Stimulated activated CD4-positive, alpha-beta T cell treated with anti-CD3 and anti-CD28 coated beads, Interleukin-2, amount 100 ng/mL, for 48 hours (primary cell): Measurements from ENCODE around the gene DRD2.

Experiments used
- DNase-seq, 2 donors: peaks; one replicate each; pipeline ENCODE4 v3.0.0-alpha.2; 2020

DRD2 gene

DNA sequence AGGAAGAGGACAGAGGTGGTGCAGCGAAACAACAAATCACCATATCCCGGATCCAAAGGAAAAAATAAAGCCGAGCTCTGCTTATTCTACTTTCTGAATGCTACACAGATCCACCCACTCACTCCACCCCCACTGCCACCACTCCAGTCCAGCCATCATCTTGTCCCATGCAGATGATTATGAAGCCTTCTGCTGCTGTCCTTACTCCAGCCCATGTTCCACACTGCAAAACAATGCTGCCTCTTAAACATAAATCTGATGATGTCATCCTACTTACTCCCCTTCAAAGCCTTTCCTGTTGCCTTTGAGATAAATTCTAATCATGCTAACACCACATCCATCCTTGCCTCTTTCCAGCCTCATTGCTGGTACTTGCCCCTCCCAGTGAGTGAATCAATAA, 6.5 kb upstream of the DRD2 start:
- no peak for DNase-seq

- DNase-seq = no peak
These were observed 6.0 kb upstream of the DRD2 start for GRCh38 chr11:113481226-113481625.

GRCh38 chr11:113477321-113477720, 2.1 kb upstream of the DRD2 start:
- DNase-seq = no peak

DNA sequence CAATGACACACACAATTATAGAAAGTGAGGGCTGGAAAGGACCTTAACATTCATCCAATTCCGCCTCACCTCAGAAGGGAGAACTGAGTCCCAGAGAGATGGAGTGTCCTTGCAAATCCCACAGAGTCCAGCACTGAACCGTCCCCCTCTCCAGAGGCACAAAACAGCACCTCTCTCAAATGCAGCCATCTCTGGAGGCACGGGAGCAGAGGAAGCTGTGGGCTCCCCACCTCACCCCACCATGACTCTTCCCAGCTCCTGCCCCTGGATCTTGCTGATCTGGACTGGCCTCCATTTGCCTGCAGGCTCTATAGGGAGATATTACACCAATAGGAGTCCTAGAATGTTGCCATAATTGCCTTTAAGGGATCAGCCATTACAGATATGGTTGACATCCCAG, 1.4 kb upstream of the DRD2 start:
- no peak for DNase-seq

GRCh38 chr11:113474362-113475159, 637 bp downstream of the DRD2 start:
- peak; percentile 48 to 51 for DNase-seq

GRCh38 chr11:113473983-113474361, 1.2 kb downstream of the DRD2 start:
- no peak for DNase-seq

- DNase-seq = no peak
These were observed 2.7 kb downstream of the DRD2 start for GRCh38 chr11:113472471-113472870.

GRCh38 chr11:113470233-113470632, 5.0 kb downstream of the DRD2 start:
- no peak for DNase-seq

DNA sequence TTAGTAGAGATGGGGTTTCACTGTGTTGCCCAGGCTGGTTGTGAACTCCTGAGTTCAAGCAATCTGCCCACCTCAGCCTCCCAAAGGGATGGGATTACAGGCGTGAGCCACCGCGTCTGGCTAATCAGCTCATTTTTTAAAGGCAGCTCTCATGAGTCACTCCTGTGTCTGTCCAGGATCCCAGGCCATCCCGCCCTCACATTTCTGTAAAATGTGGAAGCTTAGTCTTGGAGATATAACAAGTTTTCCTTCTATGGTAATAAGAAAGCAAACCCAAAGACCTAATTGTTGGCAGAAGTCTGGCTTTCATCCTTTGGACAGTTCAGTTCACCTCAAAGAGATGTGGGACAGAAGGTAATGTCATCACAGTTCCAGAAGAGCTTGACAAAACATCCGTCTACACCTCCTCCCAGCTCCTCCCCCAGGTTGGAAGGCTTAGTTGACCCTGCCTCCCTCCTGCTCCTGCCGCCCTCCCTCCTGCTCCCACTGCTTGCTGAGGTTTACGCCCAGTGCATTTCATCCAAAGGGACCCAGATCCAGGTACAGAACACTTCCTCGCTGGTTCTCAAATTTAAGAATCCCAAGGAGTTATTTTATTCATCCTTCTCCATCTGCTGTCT, 6.4 kb downstream of the DRD2 start:
- no peak for DNase-seq

DNA sequence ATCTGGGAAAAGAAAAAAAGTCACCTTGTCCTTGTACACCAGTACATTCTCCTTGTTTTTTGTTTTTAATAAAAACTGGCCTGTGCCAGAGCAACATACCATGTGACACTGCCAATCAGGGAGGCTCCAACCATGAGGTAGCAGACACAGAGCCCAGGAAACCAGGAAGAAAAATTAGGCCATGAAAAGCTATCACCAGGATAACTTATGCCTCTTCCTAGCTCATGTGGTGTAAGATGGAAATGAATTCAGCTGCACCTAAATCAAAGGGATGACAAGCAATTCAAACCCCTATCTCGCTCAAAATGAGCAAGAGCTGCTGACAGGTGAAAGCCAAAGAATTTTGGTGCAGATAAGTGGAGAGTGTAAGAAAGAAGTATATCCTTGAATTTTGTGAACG, 7.7 kb downstream of the DRD2 start:
- DNase-seq = no peak

DNA sequence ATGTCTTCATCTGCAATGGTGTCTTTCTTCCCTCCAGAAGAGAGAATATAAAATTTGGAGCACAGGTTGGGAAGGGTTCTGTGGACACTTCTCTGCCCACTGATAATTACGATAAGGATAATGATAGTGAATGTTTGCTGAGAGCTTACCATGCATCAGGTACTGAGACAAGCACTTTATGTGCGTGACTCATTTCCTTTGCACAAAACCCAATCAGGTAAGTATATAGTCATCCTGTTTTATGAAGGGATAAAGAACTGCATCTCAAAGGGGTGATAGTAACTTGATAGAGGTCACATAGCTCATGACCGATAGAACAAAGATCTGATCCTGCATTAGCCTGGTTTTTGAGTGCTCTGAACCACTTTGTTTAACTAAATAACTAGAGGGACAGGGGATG, 9.4 kb downstream of the DRD2 start:
- no peak for DNase-seq

DNA sequence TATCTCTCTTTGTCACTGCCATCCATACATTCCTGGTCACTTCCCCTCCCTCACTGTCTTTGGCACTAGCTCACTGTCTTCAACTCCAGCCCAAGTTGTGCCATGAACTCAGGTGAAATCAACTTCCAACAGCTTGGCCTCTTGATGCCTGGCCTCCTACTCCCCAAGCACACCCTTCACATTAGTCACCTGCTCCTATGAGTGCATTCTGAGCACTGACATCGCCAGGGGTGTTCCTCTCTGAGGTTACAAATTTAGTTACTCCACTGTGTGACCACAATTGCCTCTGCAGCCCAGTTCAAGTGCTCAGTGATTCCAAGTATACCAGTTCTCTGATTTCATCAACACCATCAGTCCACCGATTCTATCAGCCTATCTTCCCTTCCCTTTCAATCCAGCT, 10.8 kb downstream of the DRD2 start:
- DNase-seq = no peak

DNA sequence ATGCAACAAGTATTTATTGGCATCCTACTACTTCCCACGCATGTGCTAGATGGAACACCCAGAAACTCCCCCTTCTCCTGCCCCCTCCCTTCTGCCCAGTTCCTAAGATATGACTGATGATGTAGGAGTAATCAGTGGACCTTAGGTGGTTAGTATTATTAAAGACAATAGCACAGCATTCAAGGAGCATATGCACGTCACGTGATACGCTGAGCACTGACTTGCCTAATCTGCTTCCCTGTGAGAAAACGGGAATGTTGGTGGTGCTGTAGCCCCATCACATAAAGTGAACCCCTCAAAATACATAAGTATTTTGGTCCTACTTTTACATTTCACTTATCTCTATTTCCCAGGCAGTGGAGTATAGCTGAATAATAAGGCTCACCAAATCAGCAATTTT, 12.4 kb downstream of the DRD2 start:
- DNase-seq = no peak

DNA sequence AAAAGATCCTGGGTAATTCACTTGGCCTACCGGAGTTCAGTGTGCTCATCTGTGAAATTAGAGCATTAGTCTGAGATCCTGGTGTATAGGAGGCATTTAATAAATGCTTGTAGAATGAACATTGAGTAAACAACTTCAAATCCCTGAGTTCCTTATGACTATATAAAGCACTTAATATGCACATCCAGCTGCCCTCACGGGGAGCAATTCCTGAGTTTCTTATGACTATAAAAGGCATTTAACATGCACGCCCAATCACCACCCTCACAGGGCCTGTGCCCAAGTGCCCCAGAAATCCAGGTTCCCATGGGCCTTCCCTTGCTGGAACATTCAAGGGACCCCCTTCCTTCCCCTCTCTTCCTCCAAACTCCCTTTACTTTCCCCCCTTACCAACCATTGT, 13.6 kb downstream of the DRD2 start:
- DNase-seq = no peak

DNA sequence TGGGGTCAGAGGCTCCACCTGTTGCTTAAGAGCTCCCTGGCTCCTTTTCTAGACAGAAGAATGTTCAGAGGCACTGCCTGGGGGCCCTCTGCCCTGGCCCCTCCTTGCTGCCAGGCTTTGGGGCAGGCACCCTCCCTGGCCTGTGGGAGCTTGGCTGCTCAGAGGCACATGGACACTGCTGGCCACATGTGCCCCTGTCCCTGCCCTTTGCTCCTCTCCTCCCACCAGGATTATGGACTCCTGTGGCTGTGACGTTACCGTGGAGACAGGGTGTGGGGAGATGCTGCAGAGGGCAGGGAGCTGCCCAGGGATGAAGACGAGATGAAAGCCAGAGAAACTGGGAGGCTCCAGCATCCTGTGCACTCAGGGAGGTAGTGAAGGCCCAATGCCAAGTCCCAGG, 14.7 kb downstream of the DRD2 start:
- DNase-seq = no peak

- DNase-seq = no peak
These were observed 17.0 kb downstream of the DRD2 start for GRCh38 chr11:113458189-113458588.

- DNase-seq = no peak
These were observed 17.4 kb downstream of the DRD2 start for GRCh38 chr11:113457784-113458183.

DNA sequence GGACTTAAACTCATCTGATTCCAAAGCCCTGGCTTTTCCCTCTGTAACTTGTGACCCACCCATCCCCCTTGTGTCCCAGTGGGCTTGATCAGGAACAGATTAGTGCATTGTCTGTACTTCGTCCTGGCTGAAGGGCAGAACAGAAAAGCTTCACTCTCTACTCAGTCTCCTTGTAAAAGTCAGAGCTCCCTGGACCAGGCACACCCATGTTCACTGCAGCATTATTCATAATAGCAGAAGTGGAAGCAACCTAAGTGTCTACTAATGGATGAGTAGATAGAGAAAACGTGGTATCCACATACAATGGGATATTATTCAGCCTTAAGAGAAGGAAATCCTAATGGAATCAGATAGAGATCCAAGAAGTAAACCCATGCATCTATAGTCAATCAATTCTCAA, 20.7 kb downstream of the DRD2 start:
- DNase-seq = no peak

DNA sequence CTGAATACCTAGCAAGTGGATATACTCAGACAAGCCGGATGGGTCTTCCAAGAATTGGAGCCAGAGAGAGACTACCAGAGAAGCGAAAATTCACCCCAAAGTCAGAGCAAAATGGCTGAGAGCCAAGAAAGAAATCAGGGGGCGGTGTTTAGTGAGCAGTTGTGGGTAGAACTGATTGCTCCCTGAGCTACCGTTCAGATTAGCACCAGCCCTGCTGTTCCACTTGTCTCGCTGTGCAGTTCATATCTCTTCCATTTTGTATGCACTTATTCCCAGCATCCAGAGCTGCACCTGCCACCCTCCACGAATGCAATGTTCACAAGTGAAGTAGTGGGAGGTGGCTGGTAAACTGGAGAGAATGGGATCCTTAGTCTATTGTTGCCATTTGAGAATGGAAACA, 25.5 kb downstream of the DRD2 start:
- no peak for DNase-seq

DNA sequence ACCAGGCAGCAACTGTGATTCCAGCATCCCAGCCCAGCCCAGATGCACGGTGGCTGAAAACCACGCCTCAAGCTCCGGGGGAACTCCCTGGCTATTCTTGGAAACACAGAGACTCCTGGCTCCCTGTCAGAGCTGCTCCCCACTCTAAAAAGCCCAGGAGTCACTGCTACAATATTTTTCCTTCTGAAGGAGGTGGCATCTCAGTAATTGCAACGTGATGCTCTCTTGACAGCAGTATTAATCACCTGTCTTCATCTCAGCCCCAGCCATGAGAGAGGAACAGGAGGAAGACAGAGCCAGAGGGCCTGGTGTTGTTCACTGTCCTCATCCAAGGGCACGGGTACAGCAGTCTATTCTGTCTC, 26.9 kb downstream of the DRD2 start:
- no peak for DNase-seq

DNA sequence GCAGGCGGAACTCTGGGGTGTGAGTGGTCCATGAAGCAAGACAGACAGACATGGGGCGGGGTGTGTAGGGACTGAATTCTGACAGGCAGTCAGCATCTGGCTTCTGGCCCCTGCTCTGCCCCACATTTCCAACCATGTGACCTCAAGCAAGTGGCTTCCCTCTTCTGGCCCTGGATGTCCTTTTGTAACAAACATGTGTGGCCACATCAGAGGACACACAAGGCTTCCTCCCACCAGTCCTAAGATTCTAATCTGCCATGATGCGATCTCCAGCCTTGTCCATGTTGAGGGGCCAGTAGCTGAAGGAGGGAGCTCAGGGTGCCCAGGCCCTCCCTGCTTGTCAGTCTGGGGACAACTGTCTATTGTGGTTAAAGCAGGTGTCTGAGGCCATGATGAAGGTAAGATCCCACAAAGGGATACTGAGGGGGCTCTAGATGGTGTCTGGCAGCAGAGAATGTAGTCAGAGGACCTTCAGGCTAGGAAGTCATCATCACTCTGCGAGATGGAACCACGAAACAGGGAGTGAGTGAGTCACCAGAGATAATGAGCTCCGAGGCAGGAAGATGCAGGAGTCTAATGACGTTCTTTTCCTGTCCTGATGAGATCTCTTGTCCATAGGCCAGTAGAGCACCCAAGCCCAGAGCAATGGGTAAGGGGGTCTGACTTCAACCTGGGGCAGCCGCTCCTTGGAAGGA, 27.4 kb downstream of the DRD2 start:
- no peak for DNase-seq

DNA sequence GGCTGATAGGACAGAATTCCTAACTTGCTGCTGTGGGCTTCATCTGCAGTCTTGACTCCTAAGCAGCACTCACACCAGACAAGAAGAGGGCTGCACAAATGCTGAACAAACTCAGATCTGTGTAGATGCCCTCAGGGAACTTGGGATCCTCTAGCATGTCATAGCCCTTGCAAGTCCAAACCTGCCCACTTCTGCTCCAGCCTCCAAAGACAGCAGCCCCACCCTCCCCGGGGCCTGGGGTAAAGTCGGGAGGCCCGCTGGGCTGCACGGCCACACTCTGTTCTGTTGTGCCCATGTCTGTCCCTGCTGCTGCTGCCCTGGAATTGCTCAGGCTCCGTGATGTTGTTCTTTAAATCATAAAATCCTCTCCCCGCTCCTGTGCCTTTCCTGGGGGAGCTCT, 28.3 kb downstream of the DRD2 start:
- DNase-seq = no peak

GRCh38 chr11:113446112-113446511, 29.1 kb downstream of the DRD2 start:
- no peak for DNase-seq

- no peak for DNase-seq
These were observed 30.6 kb downstream of the DRD2 start for GRCh38 chr11:113444502-113445123.
